A549 (cell line): ENCODE data around the gene AMN.

Experiments used
- EP300 ChIP-seq, 2 experiments: fragments of >200 bp; sonication (Bioruptor Twin); formaldehyde crosslinking; IDR thresholded peaks; 2 replicates in 1 of 2; 3 replicates in 1 of 2; pipeline ENCODE4 v1.6.1; 2016 to 2017
- ESRRA ChIP-seq: fragments of 150-350 bp; IDR thresholded peaks from 2 replicates; pipeline ENCODE4 v1.6.1; 2014; ENCODE audit warnings: mild to moderate bottlenecking, low read length, borderline replicate concordance
- POLR2A ChIP-seq: IDR thresholded peaks from 2 replicates; pipeline ENCODE4 v1.6.1; 2012; ENCODE audit warnings: mild to moderate bottlenecking, low read length
- RFX5 ChIP-seq: fragments of 450-650 bp; IDR thresholded peaks from 2 replicates; pipeline ENCODE4 v1.7.1; 2014; ENCODE audit warnings: antibody characterized with exemption, mild to moderate bottlenecking, moderate library complexity

- TF ChIP-seq POLR2A (no peak), EP300 (IDR thresholded peaks at IDR 0.05) (no peak), RFX5 (no peak), ESRRA (no peak)
Observed at GRCh38 chr14:102979406-102979805, 56.9 kb downstream of the AMN start.
